NCI-H187 treated with DMSO at 0.1 percent for 48 hours (cell line): ENCODE results near the gene ZNF695.
"Not testable (repeated sequence)": the region's sequence is repeated elsewhere in the genome, so short reads cannot be mapped to it uniquely, and the experiment has no call there.

Source experiments
- DNase-seq: peaks from one replicate; lab custom pipeline; 2025; lab: John Stamatoyannopoulos, UW

The ZNF695 gene

DNA sequence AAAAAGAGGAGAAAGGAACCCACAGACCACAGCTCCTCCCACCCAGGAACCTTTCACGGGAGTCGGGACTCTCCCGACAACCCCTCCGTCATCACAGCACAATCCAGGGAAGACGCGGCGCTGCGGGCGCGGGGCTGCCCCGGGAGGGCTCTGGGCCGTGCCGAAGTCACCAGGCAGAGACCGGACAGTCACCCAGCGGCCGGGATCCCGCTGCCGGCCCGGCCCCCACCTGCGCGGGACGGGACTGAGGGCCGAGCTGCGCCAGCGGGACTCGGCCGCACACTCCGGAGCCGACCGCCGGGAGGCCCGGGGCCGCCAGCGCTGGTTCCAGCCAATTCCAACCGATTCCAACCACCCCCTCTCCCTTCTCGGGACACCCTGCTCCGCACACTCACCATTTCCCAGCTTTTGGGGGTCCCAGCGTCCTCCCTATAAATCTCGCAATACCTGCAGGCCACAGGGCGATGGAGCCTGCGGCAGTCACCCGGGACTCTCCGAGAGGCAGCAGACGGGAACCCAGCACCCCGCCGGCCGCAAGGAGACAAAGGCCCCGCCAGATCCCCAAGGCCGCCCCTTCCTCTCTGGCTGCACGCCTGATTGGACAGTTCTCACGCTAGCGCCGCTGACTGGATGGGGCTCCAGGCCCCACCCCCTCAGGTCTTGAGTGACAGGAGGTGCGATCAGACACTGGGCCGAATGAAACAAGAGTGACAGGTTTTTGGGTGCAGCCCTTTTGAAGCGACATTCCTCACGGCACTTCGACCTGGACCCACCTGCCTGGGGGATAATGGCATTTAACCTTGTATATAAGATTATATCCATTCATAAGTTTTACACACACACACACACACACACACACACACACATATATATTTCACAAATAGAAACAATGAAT lies at the start of gene ZNF695:
Gene ZNF695 (minus strand): TSS at position 547 of the 895 bp plus-strand sequence. CDS start 149 bp downstream, at position 398.
- DNase-seq = peak; percentile 4

DNA sequence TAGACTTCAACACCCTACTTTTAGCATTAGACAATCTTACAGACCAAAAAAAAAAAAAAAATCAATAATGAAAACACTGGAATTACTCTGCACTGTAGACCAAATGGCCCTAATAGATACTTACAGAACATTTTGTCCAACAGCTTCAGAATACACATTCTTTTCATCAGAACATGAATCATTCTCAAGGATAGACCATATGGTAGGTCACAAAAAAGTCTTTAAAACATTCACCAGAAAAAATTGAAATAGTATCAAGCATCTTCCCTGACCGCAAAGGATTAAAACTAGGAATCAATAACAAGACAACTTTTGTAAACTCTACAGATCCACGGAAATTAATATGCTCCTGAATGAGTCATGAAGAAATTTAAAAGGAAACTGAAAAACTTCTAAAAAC lies 48.2 kb upstream of the ZNF695 start:
- no peak for DNase-seq

GRCh38 chr1:247054992-247055415 lies 47.1 kb upstream of the ZNF695 start:
- DNase-seq = no peak

DNA sequence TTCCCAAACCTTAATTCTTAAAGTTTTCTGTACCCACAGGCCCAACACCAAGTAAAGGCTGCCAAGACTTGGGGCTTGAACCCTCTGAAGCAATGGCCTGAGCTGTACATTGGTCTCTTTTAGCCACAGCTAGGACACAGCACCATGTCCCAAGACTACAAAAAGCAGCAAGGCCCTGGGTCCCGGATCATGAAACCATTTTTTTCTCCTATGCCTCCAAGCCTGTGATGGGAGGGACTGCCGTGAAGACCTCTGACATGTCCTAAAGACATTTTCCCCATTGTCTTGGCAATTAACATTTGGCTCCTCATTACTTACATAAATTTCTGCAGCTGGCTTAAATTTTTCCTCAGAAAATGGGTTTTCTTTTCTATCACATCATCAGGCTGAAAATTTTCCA lies 39.8 kb upstream of the ZNF695 start:
- no peak for DNase-seq

GRCh38 chr1:247047260-247047659 lies 39.4 kb upstream of the ZNF695 start:
- no peak for DNase-seq

DNA sequence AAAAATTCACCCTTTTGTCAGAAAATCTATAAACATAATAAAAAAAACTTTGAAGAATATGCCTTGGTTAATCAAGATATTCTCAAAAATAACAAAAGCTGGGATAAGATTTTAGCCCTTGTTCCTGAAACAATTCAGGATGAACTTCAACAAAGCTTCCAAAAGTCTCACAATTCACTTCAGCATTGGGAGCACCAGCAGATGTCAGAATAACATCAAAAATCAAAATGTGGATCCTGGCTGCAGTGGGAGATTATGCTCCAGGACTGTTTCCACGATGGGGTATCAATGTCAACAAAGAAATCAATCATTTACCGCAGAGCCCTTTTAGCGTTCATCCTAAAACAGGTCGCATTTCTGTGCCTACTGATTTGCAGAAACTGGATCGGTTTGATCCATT lies 35.5 kb upstream of the ZNF695 start:
- DNase-seq = no peak

GRCh38 chr1:247037511-247038320 lies 29.9 kb upstream of the ZNF695 start:
- no peak for DNase-seq

GRCh38 chr1:247032306-247032705 lies 24.4 kb upstream of the ZNF695 start:
- DNase-seq = not testable (repeated sequence)

- DNase-seq = not testable (repeated sequence)
Measured at GRCh38 chr1:247024658-247025057, 16.8 kb upstream of the ZNF695 start.

DNA sequence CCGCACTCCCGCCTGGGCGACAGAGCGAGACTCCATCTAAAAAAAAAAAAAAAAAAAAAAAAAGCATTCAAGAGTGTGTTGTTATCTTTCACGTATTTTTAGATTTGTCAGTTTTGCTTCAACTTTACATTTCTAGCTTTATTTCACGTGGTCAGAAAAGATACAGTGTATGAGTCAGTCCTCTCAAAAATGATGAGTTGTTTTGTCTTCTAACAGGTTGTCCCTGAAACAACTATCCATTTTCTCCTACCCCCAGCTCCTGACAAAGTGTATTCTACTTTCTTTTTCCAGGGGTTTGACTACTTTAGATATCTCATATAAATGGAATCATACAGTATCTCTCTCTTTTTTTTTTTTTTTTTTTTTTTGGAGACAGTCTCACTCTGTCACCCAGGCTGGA lies 5.5 kb upstream of the ZNF695 start:
- DNase-seq = no peak

DNA sequence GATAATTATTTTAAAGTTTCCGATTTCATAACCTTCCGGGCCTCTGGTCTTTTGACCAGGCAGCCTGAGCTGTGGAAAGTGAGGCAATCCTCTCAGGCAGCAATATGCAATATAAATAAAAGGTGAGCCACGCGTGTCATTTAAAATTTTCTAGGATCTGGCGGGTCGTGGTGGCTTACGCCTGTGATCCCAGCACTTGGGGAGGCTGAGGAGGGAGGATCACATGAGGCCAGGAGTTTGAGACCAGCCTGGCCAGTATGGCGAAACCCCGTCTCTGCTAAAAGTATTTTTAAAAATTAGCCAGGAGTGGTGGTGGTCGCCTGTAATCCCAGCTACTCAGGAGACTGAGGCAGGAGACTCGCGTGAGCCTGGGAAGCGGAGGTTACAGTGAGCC lies 546 bp upstream of the ZNF695 start:
- no peak for DNase-seq

- DNase-seq = not testable (repeated sequence)
Measured at GRCh38 chr1:247004081-247004480, 3.8 kb downstream of the ZNF695 start.

DNA sequence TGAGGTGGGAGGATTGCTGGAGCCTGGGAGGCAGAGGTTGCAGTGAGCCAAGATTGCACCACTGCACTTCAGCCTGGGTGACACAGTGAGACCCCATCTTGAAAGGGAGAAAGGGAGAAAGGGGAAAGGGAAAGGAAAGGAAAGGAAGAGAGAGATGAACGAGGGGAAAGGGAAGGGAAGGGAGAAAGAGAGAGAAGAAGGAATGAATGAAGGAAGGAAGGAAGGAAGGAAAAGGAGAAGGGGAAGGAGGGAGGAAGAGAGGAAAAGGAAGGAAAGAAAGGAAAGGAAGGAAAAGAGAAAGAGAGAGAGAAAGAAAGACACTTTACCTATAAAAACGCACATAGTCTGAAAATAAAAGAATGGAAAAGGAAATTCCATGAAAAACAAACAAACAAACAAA lies 18.0 kb downstream of the ZNF695 start:
- DNase-seq = no peak

- no peak for DNase-seq
Measured at GRCh38 chr1:246988316-246988715, 19.5 kb downstream of the ZNF695 start.

GRCh38 chr1:246987083-246987690 lies 20.7 kb downstream of the ZNF695 start:
- no peak for DNase-seq

GRCh38 chr1:246978785-246979184 lies 29.1 kb downstream of the ZNF695 start:
- DNase-seq = no peak

GRCh38 chr1:246978281-246978680 lies 29.6 kb downstream of the ZNF695 start:
- DNase-seq = no peak

GRCh38 chr1:246971969-246972368 lies 35.9 kb downstream of the ZNF695 start:
- no peak for DNase-seq

GRCh38 chr1:246971090-246971721 lies 36.7 kb downstream of the ZNF695 start:
- no peak for DNase-seq

- no peak for DNase-seq
Measured at GRCh38 chr1:246969621-246970020, 38.2 kb downstream of the ZNF695 start.

DNA sequence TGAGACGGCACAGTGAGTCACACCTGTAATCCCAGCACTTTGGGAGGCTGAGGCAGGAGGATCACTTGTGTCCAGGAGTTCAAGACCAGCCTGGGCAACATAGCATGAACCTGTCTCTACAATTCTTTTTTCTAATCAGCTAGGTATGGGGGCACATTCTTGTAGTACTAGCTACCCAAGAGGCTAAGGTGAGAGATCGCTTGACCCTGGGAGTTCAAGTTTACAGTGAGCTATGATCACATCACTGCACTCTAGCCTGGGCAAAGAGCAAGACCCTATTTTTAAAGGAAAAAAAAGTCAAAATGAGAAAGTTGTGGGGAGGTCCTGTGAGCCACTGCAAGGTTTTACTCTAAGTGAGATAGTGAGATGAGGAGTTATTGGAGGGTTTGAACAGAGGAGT lies 41.4 kb downstream of the ZNF695 start:
- DNase-seq = no peak
